ENCODE measurements around the gene DNMBP.

Gene DNMBP

GRCh38 chr10:100009793-100010676, at the start of gene DNMBP:
Gene DNMBP, minus strand, starts transcription at chr10:100009947. Its CDS starts 37,823 bp downstream, at chr10:99972124.
- DNase-seq: peak in 52 of 58 donors; percentile 11 to 83 (median 56)

GRCh38 chr10:100057948-100058347, 48.2 kb upstream of the DNMBP start:
- no peak for DNase-seq

- no peak for DNase-seq
Observed at GRCh38 chr10:100053686-100054460, 44.1 kb upstream of the DNMBP start.

- peak in 55 of 58 donors; percentile 6 to 93 (median 50) for DNase-seq
Observed at GRCh38 chr10:100046021-100046486, 36.3 kb upstream of the DNMBP start.

- DNase-seq: no peak
Observed at GRCh38 chr10:100045592-100045991, 35.8 kb upstream of the DNMBP start.

- DNase-seq: no peak
Observed at GRCh38 chr10:100043796-100044195, 34.0 kb upstream of the DNMBP start.

GRCh38 chr10:100043344-100043743, 33.6 kb upstream of the DNMBP start:
- DNase-seq: no peak

GRCh38 chr10:100041306-100042002, 31.7 kb upstream of the DNMBP start:
- no peak for DNase-seq

- no peak for DNase-seq
Observed at GRCh38 chr10:100038561-100039071, 28.9 kb upstream of the DNMBP start.

- no peak for DNase-seq
Observed at GRCh38 chr10:100037758-100038315, 28.1 kb upstream of the DNMBP start.

GRCh38 chr10:100036850-100037249, 27.1 kb upstream of the DNMBP start:
- DNase-seq: no peak

- no peak for DNase-seq
Observed at GRCh38 chr10:100033766-100034418, 24.1 kb upstream of the DNMBP start.

- no peak for DNase-seq
Observed at GRCh38 chr10:100027416-100027815, 17.7 kb upstream of the DNMBP start.

- DNase-seq: no peak
Observed at GRCh38 chr10:100025576-100025975, 15.8 kb upstream of the DNMBP start.

- no peak for DNase-seq
Observed at GRCh38 chr10:100024748-100025147, 15.0 kb upstream of the DNMBP start.

- no peak for DNase-seq
Observed at GRCh38 chr10:100022403-100022802, 12.7 kb upstream of the DNMBP start.

- DNase-seq: no peak
Observed at GRCh38 chr10:100021322-100021721, 11.6 kb upstream of the DNMBP start.

- DNase-seq: no peak
Observed at GRCh38 chr10:100020886-100021253, 11.1 kb upstream of the DNMBP start.

GRCh38 chr10:100020142-100020885, 10.6 kb upstream of the DNMBP start:
- no peak for DNase-seq

- no peak for DNase-seq
Observed at GRCh38 chr10:100019787-100020141, 10.0 kb upstream of the DNMBP start.

Measured in anterior cingulate cortex (tissue), 58 donors.